ENCODE results near the gene EPAS1. TPM values are rescaled to one million over a fixed set of nuclear protein-coding genes. Genes with fewer than 3 reads are reported as not detected.

EPAS1 gene
- total and polyA plus RNA-seq, 2 of the 13 experiments (the other 11 are each of a cell fraction or from before 2014, with no cell fraction given) = 47.1 to 182 TPM

GRCh38 chr2:46394649-46395510 lies 97.7 kb downstream of the EPAS1 start (continued):
- TF ChIP-seq HINFP (CRISPR knock-in tag; IDR thresholded peaks at IDR 0.05; ENCODE audit: low read depth) = no peak
- TF ChIP-seq ZNF589 (CRISPR knock-in tag; conservative IDR thresholded peaks at IDR 0.05) = no peak
- TF ChIP-seq ZNF275 (CRISPR knock-in tag; IDR thresholded peaks at IDR 0.05; ENCODE audit: borderline replicate concordance) = no peak
- no peak for TF ChIP-seq ZBTB33 (CRISPR knock-in tag; IDR thresholded peaks at IDR 0.05)
- no peak for TF ChIP-seq CBFB (CRISPR knock-in tag; IDR thresholded peaks at IDR 0.05)
- TF ChIP-seq EEA1 (CRISPR knock-in tag; IDR thresholded peaks at IDR 0.05; ENCODE audit: borderline replicate concordance) = no peak
- TF ChIP-seq CREB1 (IDR thresholded peaks at IDR 0.05) = no peak
- peak; percentile 62 for TF ChIP-seq CREB1 (CRISPR knock-in tag; IDR thresholded peaks at IDR 0.05)
- no peak for TF ChIP-seq DNMT3B (CRISPR knock-in tag; conservative IDR thresholded peaks at IDR 0.05)
- TF ChIP-seq, protein P1, sequence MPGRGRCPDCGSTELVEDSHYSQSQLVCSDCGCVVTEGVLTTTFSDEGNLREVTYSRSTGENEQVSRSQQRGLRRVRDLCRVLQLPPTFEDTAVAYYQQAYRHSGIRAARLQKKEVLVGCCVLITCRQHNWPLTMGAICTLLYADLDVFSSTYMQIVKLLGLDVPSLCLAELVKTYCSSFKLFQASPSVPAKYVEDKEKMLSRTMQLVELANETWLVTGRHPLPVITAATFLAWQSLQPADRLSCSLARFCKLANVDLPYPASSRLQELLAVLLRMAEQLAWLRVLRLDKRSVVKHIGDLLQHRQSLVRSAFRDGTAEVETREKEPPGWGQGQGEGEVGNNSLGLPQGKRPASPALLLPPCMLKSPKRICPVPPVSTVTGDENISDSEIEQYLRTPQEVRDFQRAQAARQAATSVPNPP (CRISPR knock-in tag; IDR thresholded peaks at IDR 0.05) = 0 out of 2 replicates have a peak, but pooled peaks have one; percentile 29
- peak; percentile 66; the same call in 1 of the 2 replicates for TF ChIP-seq FOXK1 (CRISPR knock-in tag; IDR thresholded peaks at IDR 0.05; ENCODE audit: borderline replicate concordance, low read depth)
- TF ChIP-seq REL (CRISPR knock-in tag; conservative IDR thresholded peaks at IDR 0.05) = no peak
- no peak for TF ChIP-seq U2AF2 (IDR thresholded peaks at IDR 0.05; ENCODE audit: low read depth, low read length)
- no peak for TF ChIP-seq KIAA2018 (CRISPR knock-in tag; IDR thresholded peaks at IDR 0.05; ENCODE audit: borderline replicate concordance)
